ENCODE measurements around the gene UQCRFS1.
"Not testable (repeated sequence)": the region's sequence is repeated elsewhere in the genome, so short reads cannot be mapped to it uniquely, and the experiment has no call there.

The UQCRFS1 gene

DNA sequence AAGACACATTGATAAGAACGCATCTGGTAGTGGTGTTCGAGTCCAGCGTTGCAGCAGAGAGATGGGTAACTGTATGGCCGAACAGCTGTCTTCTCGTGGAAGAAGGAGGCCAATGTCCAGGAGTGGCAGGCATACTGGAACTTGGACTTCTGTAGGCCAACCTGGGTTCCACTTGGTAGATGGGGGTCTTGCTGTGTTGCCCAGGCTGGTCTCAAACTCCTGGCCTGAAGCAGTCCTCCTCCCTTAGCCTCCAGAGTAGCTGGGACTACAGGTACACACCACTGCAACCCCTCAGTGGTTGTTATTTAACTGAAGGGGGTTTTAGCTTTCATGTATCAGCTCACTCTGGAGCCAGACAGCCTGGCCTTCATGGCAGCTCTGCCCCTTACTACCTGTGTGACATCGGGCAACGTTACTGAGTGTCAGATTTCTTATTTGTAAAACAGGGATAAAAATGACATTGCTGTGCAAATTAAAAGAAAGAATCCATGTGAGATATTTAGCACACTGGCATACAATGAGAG is 2.4 kb upstream of the UQCRFS1 start:
- in situ Hi-C loops (cut with MboI; ENCODE audit: low sequenced_read_pairs): no loop called here

DNA sequence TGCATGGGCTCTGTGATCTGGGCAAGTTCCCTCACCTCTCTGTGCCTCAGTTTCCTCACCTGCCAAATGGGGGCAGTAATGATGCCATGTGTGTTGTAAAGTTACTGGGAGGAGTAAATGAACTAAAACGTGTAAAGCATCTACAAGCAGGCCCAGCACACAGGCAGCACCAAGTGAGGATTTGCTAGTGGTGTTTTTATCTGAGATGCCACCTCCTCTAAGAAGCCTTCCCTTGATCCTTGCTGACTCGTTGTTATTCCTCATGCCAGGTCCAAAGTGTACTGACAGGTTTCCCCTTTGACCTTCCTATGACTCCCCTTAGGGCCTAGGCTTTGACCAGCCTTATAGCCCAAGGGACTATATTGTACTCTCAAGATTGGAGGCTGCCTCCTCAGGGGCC is 1.5 kb upstream of the UQCRFS1 start:
- in situ Hi-C loops (cut with MboI; ENCODE audit: low sequenced_read_pairs): no loop called here

DNA sequence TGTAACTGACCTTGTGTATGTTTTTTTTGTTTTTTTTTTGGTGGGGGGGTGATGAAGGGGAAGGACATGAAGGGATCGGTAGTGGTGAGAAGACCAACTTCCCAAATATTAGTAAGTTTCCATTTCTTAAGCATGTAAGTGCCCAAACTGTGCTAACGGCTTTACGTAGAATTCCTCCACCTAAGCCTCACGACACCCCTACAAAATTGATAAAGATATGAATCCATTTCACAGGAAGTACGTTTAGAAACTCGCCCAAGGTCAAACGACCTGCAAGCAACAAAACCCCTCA is 649 bp downstream of the UQCRFS1 start:
- in situ Hi-C loops (cut with MboI; ENCODE audit: low sequenced_read_pairs): no loop called here

DNA sequence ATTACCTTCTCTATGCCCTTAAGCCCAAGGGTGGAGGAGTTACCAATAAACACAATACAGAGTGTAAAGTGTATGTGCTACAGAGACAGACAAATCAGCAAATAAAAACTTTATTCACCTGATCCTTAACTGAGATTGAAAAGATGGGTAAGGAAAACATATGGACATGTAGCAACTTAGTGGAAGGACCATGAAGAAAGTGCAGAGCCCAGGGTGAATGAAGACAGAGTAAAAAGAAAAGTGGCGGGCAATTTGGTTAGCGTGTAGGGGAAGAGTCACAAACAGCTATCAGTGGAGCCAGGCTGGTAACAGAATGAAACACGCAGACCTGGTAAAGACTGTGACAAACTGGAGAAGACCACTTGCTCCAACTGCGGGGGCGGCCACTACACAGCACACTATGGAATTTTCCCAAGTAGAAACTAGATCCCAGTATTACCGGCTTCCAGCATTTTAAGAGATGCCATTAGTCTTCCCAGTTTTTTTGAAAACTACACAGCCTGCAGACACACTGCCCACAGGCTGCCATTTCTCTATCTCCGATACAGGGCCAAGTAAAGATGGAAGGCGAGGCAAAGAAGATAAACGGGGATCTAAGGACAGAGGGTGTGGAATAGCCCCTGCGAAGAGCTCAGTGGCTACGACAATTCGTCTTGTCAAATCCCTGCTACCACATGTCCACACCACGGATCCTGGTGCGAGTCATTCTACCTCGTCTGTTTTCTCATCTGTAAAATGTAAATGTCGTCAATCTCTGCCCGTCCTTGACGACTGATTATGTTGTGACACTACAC is 1.2 kb downstream of the UQCRFS1 start:
- in situ Hi-C loops (cut with MboI; ENCODE audit: low sequenced_read_pairs): no loop called here

DNA sequence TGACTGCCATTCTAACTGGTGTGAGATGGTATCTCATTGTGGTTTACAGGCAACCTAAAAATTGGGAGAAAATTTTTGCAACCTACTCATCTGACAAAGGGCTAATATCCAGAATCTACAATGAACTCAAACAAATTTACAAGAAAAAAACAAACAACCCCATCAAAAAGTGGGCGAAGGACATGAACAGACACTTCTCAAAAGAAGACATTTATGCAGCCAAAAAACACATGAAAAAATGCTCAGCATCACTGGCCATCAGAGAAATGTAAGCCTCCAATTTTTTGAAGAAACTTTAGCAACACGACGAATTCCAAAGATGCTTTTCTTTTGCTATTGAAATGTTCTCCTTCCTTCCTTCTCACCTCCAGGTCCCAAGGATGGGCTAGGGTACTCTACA is 1.9 kb downstream of the UQCRFS1 start:
- in situ Hi-C loops (cut with MboI; ENCODE audit: low sequenced_read_pairs): not testable (repeated sequence)

DNA sequence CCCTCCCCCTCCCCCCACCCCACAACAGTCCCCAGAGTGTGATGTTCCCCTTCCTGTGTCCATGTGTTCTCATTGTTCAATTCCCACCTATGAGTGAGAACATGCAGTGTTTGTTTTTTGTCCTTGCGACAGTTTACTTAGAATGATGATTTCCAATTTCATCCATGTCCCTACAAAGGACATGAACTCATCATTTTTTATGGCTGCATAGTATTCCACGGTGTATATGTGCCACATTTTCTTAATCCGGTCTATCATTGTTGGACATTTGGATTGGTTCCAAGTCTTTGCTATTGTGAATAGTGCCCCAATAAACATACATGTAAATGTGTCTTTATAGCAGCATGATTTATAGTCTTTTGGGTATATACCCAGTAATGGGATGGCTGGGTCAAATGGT is 2.4 kb downstream of the UQCRFS1 start:
- in situ Hi-C loops (cut with MboI; ENCODE audit: low sequenced_read_pairs): not testable (repeated sequence)

DNA sequence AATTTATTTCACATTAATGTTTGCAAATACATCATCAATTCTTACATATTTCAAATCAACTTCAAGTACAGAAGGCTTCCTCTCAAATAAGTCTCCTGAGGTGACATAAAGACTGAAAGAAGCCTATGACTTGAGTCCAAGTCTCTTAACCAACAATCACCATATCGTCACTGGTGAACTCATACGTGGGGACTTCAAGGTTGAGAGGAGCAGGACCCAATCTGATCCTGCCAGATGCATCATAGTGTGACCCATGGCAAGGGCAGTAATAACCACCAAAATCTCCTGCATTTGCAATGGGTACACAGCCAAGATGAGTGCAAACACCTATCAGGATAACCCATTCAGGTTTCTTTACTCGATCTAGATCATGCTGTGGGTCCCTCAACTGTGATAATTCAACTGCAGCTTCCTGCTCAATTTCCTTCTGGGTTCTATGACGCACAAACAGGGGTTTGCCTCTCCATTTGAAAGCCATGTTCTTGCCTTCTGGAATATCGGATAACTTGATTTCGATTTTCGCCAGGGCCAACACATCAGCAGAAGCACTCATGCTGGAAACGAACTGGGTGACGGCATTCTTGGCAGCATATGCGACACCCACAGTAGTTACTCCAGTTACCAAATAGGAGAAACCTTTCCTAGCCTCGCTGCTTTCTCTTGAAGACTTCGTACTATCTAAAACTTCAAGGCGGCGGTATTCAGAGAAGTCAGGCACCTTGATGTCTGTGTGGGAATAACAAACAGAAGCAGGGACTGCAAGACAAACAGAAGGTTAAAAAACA is 5.4 kb downstream of the UQCRFS1 start:
- in situ Hi-C loops (cut with MboI; ENCODE audit: low sequenced_read_pairs): not testable (repeated sequence)

DNA sequence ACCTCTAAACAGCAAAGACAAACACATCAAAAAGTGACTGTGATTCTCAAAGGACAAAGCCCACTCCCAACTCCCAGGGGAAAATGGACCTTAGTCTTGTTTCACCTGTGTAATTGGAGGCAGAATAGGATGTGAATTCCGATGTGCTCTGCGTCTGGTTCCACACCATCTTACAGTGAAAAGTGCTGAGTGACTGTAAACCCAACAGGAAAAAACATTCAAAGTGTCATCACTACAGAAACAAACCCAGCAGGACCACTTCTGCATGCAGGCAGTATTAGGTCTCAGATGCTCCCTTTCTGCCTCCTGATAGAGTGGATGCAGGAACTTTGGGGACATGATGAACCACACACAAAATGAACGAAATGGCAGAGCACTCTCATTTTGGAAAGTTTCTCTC is 6.5 kb downstream of the UQCRFS1 start:
- in situ Hi-C loops (cut with MboI; ENCODE audit: low sequenced_read_pairs): no loop called here

DNA sequence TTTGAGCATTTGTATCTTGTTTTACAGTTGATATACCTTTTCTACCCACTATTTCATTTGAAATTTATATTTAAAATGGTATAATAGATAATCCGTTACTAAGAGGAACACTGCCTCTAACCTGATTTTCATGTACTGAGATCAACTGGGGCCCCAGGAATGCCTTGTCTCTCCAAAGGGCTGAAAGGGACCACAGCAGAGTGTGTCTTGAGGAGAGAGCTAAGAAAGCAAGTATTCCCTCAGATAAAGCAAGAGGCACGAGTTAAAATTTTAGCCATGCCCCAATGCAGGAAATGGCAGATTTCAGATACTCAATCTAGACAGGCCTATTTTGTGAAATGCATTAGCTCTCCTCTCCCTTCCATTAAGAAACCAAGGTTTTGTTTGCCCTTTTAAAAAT is 10.7 kb downstream of the UQCRFS1 start:
- in situ Hi-C loops (cut with MboI; ENCODE audit: low sequenced_read_pairs): no loop called here

DNA sequence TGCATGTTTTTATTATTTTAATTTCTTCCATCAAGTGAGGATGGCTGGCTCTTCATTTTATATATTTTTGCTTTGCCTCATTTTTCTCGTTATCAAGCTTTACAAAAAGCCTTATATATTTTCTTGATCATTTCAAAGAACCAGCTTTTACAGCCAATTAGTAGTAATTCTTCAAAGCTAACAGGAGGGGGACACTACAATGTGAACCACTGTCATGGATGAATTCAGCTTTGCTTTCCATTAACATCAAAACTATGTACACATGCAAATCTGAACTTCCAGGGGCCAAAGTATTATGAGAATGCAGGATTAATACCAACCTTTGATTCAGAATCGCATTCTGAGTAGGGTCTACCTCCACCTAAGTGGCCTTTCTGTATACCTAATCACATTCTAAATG is 11.1 kb downstream of the UQCRFS1 start:
- in situ Hi-C loops (cut with MboI; ENCODE audit: low sequenced_read_pairs): no loop called here

DNA sequence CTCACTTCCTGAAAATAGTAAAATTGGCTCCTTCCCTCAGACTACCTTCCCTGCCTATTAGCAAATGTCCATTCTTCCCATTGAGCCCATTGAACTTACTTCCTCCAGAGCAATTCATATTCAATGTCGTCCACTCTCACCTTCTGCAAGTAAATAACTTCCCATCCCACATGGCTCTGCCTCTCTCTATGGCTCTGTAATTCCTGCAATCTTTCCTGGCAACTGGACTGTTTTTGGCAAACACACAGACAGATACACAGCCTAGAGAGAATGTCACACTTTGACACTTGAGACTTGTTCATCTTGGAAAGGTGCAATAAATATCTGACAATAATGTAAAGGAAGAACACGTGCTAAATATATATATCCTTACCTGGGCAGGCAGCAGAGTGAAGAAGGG is 18.3 kb downstream of the UQCRFS1 start:
- in situ Hi-C loops (cut with MboI; ENCODE audit: low sequenced_read_pairs): no loop called here

DNA sequence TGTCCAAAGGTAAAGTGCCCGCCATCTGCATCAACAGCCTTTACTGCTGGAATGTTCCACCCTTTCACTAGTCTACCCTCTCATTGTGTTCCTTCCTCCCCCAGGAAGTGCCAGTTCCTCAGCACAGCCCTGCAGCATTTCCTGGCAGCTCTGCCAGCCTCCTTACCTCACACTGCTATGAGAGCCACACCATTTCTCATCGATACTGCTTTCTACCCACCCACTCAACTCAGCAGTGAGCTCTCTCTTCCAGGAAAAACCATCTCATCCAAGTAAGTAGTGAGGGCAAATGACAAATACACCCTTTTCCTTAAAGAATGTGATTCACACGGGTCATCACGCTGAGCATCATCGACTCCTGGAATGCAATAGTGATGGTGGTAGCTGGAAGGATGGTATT is 19.8 kb downstream of the UQCRFS1 start:
- in situ Hi-C loops (cut with MboI; ENCODE audit: low sequenced_read_pairs): no loop called here

DNA sequence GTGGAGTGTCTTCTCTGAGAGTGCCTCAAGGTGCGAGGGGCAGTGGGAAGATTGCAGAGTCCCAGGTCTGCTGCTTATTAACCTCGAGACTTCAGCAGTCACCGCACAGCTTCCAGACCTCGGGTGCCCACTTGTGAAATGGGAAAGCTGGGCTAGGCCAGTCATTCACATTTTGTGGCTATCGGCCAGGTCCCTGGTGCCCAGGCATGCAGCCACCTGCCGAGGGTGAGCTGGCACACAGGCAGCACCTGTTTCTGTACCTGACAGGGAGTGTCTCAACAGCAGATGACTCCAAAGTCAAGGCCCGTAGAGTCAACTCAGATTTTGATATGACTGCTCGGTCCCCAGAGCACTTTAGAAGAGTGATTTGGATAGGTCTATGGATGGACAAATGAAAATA is 21.9 kb downstream of the UQCRFS1 start:
- in situ Hi-C loops (cut with MboI; ENCODE audit: low sequenced_read_pairs): no loop called here

DNA sequence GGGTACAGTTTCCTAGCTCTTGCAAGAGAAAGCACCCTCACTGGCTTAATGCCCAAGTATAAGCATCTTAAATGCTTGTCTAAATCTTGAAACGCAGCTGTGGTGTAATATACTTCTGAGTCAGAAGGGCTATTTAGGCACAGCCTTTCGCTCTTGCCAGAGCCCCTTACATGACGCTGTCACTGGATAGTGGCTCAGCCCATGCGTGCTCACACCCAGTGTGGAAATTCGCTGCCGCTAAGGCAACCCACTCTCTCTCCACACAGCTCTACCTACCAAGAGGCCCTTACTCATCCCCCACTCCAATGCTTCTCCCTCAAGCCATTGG is 24.0 kb downstream of the UQCRFS1 start:
- in situ Hi-C loops (cut with MboI; ENCODE audit: low sequenced_read_pairs): no loop called here

DNA sequence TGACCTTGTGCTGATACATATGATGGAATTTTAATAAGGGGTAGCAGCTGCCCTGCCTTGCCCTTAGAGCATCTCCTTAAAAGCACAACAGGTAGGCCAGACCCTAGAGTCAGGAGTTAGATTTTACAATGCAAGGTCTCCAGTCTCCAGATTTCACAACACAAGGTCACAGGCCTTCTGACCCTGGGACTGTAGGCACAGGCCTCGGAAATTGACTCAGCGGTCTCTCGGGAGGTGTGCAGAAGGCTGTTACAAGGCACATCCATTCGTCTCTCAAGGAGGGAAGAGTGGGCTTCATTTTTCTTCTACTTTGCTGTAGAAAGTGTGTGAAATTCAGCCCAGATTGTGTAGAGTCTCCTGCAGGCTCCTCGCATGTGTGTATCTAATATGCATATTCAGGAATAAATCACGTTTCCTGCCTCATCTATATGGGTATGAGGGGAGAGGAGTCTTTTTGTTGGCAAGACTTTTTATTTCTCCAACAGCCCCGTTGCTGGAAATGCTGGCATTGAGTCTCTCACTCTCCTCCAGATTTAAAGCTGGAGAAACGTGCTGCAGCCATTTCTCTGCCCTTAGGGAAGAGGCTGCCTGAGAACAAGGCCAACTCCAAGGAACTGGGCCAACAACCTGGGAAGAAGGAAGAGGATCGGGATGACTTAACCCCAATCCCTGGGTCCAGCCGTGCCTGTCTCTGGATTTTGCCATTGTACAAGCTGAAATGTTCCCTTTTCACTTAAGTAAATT is 24.5 kb downstream of the UQCRFS1 start:
- in situ Hi-C loops (cut with MboI; ENCODE audit: low sequenced_read_pairs): no loop called here

DNA sequence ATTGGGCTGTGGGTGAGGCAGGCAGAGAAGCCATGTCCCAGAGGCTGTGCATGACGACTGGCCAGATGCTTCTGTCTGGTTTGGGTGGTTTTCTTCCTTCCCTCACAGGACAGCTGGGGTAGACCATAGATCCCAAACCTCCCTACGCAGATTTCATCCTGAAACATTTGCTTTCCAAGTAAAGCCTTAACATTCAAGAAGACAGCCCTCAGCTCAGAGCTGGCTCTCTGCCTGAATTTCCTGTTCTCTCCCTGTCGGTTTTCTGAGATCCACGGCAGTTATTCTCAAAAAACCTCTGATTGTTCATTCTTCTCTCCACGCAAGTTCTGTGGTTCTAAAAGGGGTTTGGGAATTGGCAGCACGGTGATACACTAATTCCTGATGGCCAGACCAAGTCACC is 25.3 kb downstream of the UQCRFS1 start:
- in situ Hi-C loops (cut with MboI; ENCODE audit: low sequenced_read_pairs): no loop called here

DNA sequence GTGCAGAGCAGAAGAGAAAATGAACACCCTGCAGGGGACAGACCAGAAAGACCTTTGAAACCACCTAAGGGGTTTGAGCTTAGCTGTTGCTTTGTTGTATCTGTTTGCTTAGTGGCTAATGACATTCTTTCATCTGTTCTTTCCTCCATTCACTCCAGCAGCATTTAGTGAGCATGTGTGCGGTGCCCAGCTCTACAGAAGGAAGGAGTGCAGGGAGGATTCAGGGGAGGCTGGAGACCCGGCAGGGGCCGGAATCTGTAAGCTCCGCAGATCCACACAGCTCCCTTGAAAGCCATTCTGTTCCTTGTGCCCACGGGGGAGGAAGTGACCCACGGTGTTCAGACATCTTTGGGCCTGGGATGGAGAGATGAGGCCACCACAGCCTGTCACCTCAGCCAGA is 27.5 kb downstream of the UQCRFS1 start:
- in situ Hi-C loops (cut with MboI; ENCODE audit: low sequenced_read_pairs): no loop called here

DNA sequence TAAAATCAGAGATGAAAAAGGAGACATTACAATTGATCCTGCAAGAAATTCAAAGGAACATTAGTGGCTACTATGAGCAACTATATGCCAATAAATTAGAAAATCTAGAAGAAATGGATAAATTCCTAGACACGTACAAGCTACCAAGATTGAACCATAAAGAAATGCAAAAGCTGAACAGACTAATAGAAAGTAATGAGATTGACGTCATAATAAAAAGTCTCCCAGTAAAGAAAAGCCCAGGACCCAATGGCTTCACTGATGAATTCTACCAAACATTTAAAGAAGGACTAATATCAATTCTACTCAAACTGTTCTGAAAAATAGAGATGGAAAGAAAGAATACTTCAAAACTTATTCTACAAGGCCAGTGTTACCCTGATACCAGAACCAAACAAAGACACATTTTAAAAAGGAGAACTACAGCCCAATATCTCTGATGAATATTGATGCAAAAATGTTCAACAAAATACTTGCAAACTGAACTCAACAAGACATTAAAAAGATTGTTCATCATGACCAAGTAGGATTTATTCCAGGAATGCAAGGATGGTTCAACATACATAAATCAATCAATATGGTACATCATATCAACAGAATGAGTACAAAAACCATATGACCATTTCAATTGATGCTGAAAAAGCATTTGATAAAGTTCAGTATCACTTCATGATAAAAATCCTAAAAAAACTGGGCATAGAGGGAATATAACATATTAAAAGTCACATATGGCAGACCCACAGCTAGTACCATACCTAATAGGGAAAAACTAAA is 35.8 kb downstream of the UQCRFS1 start:
- in situ Hi-C loops (cut with MboI; ENCODE audit: low sequenced_read_pairs): no loop called here

DNA sequence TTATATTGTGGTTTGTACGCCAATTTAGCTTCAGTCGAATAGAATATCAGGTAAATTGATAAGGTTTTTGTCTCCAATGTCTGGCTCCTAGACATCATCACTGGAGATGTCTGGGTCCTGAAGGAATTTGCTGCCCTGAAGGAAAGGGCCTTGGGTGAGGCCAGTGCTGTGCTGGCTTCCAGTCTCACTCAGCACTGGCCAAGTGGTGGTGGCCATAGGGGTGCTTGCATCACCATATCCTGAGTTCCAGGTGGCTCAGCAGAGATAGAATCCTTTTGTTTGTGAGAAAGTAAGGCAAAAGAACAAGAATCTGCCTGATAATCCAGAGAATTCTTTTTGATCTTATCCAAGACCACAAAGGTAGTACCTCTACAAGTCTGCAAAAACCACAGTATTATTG is 39.1 kb downstream of the UQCRFS1 start:
- in situ Hi-C loops (cut with MboI; ENCODE audit: low sequenced_read_pairs): no loop called here

DNA sequence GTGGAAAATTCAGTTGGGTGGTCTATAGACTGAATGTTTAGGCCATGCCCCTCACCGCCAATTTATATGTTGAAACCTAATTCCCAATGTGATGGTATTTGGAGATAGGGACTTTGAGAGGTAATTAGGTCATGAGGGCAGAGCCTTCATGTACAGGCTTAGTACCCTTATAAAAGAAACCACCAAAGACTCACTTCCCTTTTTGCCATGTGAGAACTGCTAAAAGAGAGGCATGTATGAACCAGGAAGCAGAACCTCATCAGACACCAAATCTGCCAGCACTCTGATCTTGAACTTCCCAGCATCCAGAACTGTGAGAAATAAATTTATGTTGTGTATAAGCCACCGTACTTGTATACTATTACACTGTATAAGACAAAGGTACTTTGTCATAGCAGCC is 40.6 kb downstream of the UQCRFS1 start:
- in situ Hi-C loops (cut with MboI; ENCODE audit: low sequenced_read_pairs): no loop called here

DNA sequence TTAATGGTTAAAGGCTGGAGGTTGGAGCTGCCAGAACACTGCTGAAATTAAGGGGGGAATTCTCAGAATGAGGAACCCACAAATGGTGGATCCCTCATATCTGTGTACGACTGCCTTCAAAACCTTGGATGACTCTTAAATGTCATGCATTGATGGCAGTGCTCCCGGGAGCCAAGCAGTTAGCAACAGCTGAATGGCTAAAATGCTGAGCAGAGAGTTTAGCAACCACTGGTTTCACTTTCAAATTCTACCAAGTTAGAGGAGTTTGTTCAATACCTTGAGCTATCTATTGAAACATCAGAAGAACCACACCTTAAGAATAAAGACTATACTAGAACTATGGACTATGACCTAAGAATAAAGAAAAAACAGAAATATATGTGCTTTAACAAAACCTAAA is 41.4 kb downstream of the UQCRFS1 start:
- in situ Hi-C loops (cut with MboI; ENCODE audit: low sequenced_read_pairs): no loop called here

Data from hTERT RPE-1 (cell line).